ENCODE data around the gene WDCP.
A peak's percentile ranks its signal among the peaks of the same experiment; 100 is the strongest.
"Not testable (repeated sequence)": the region's sequence is repeated elsewhere in the genome, so short reads cannot be mapped to it uniquely, and the experiment has no call there.

WDCP gene

GRCh38 chr2:24016853-24017703 is 30.1 kb downstream of the WDCP start:
- H3K36me3 ChIP-seq (ENCODE audit: insufficient read depth, low read length): no peaks in the 10 kb centered on the region
- ATAC-seq (ENCODE audit: insufficient read depth, low read depth): no peak
- no peak overlapping the region for H3K27ac ChIP-seq (ENCODE audit: low read length)

GRCh38 chr2:24016376-24016761 is 30.8 kb downstream of the WDCP start:
- Histone ChIP-seq H3K79me2 (ENCODE audit: insufficient read depth, low read length) (no peaks in the 10 kb centered on the region), H3K4me3 (ENCODE audit: low read depth in 1 of 2, low read length in 2 of 2) (no peak overlapping the region), H3K4me2 (ENCODE audit: insufficient read depth, low read length) (no peak overlapping the region), H3K36me3 (ENCODE audit: insufficient read depth, low read length) (no peaks in the 10 kb centered on the region), H3K9ac (ENCODE audit: low read depth, low read length) (no peak overlapping the region), H3K9me3 (ENCODE audit: insufficient read depth, low read length, severe bottlenecking) (no peaks in the 10 kb centered on the region), H3K27me3 (ENCODE audit: insufficient read depth, low read length, poor library complexity) (no peaks in the 10 kb centered on the region), H3K27ac (ENCODE audit: low read length) (no peak overlapping the region), H3K4me1 (ENCODE audit: insufficient read depth, low read length) (no peaks in the 10 kb centered on the region), H4K20me1 (ENCODE audit: insufficient read depth, low read length) (no peaks in the 10 kb centered on the region; the same call in 1 of the 2 replicates), H2AFZ (ENCODE audit: low read depth, low read length) (no peak overlapping the region)
- ATAC-seq (ENCODE audit: insufficient read depth, low read depth): 0 out of 3 replicates have a peak, but pooled peaks have one; percentile 11
- no peak for DNase-seq
- TF ChIP-seq CTCF (IDR thresholded peaks at IDR 0.05; ENCODE audit: borderline replicate concordance, extremely low read depth, low read length, poor library complexity, severe bottlenecking) (no peak), EZH2 (IDR thresholded peaks at IDR 0.05; ENCODE audit: borderline replicate concordance, low read depth, low read length, severe bottlenecking) (no peak)

More at GRCh38 chr2:24016853-24017703, 30.1 kb downstream of the WDCP start:
- H3K79me2 ChIP-seq (ENCODE audit: insufficient read depth, low read length): no peaks in the 10 kb centered on the region
- DNase-seq: no peak
- no peak overlapping the region for H2AFZ ChIP-seq (ENCODE audit: low read depth, low read length)
- no peak overlapping the region for H3K9ac ChIP-seq (ENCODE audit: low read depth, low read length)
- H3K4me1 ChIP-seq (ENCODE audit: insufficient read depth, low read length): no peaks in the 10 kb centered on the region
- TF ChIP-seq EZH2 (IDR thresholded peaks at IDR 0.05; ENCODE audit: borderline replicate concordance, low read depth, low read length, severe bottlenecking) (no peak), CTCF (IDR thresholded peaks at IDR 0.05; ENCODE audit: borderline replicate concordance, extremely low read depth, low read length, poor library complexity, severe bottlenecking) (no peak)
- H3K9me3 ChIP-seq (ENCODE audit: insufficient read depth, low read length, severe bottlenecking): no peaks in the 10 kb centered on the region
- no peak overlapping the region for H3K4me2 ChIP-seq (ENCODE audit: insufficient read depth, low read length)
- H3K4me3 ChIP-seq (ENCODE audit: low read depth in 1 of 2, low read length in 2 of 2): no peak overlapping the region
- H4K20me1 ChIP-seq (ENCODE audit: insufficient read depth, low read length): no peaks in the 10 kb centered on the region; the same call in 1 of the 2 replicates
- no peaks in the 10 kb centered on the region for H3K27me3 ChIP-seq (ENCODE audit: insufficient read depth, low read length, poor library complexity)

GRCh38 chr2:24015562-24016375 is 31.4 kb downstream of the WDCP start:
- Histone ChIP-seq H3K27ac (ENCODE audit: low read length) (no peak overlapping the region), H3K9ac (ENCODE audit: low read depth, low read length) (no peak overlapping the region)
- no peak for DNase-seq

DNA sequence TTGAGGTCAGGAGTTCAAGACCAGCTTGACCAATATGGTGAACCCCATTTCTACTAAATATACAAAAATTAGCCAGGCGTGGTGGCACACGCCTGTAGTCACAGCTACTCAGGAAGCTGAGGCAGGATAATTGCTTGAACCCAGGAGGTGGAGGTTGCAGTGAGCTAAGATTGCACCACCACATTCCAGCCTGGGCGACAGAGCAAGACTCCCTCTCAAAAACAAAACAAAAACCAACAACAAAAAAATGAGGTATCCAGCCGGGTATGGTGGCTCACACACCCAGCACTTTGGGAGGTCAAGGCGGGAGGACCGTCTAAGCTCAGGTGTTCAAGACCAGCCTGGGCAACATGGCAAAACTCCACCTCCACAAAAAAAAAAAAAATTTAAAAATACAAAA is 32.3 kb downstream of the WDCP start:
- H3K27ac ChIP-seq (ENCODE audit: low read length); H3K9ac ChIP-seq (ENCODE audit: low read depth, low read length); H3K4me1 ChIP-seq (ENCODE audit: insufficient read depth, low read length); H3K4me2 ChIP-seq (ENCODE audit: insufficient read depth, low read length); DNase-seq; H2AFZ ChIP-seq (ENCODE audit: low read depth, low read length); H3K9me3 ChIP-seq (ENCODE audit: insufficient read depth, low read length, severe bottlenecking); H3K79me2 ChIP-seq (ENCODE audit: insufficient read depth, low read length); H4K20me1 ChIP-seq (ENCODE audit: insufficient read depth, low read length); H3K36me3 ChIP-seq (ENCODE audit: insufficient read depth, low read length); ATAC-seq (ENCODE audit: insufficient read depth, low read depth); H3K27me3 ChIP-seq (ENCODE audit: insufficient read depth, low read length, poor library complexity); H3K4me3 ChIP-seq (ENCODE audit: low read depth in 1 of 2, low read length in 2 of 2): not testable (repeated sequence)

More at GRCh38 chr2:24015562-24016375, 31.4 kb downstream of the WDCP start:
- no peaks in the 10 kb centered on the region for H3K9me3 ChIP-seq (ENCODE audit: insufficient read depth, low read length, severe bottlenecking)
- no peaks in the 10 kb centered on the region for H3K79me2 ChIP-seq (ENCODE audit: insufficient read depth, low read length)
- H3K36me3 ChIP-seq (ENCODE audit: insufficient read depth, low read length): no peaks in the 10 kb centered on the region
- H3K4me3 ChIP-seq (ENCODE audit: low read depth in 1 of 2, low read length in 2 of 2): no peak overlapping the region
- no peak overlapping the region for H2AFZ ChIP-seq (ENCODE audit: low read depth, low read length)
- no peaks in the 10 kb centered on the region for H3K4me1 ChIP-seq (ENCODE audit: insufficient read depth, low read length)
- no peak for ATAC-seq (ENCODE audit: insufficient read depth, low read depth)
- H4K20me1 ChIP-seq (ENCODE audit: insufficient read depth, low read length): no peaks in the 10 kb centered on the region
- TF ChIP-seq CTCF (IDR thresholded peaks at IDR 0.05; ENCODE audit: borderline replicate concordance, extremely low read depth, low read length, poor library complexity, severe bottlenecking) (no peak), EZH2 (IDR thresholded peaks at IDR 0.05; ENCODE audit: borderline replicate concordance, low read depth, low read length, severe bottlenecking) (no peak)
- H3K27me3 ChIP-seq (ENCODE audit: insufficient read depth, low read length, poor library complexity): no peaks in the 10 kb centered on the region
- H3K4me2 ChIP-seq (ENCODE audit: insufficient read depth, low read length): no peak overlapping the region
